Neural cell (in vitro differentiated cells): ENCODE data around the gene TNRC6C.

Experiments used
- EZH2 ChIP-seq: fragments of 200-600, 300-800 bp; shearing (Covaris generic), sonication (generic); IDR thresholded peaks from 2 replicates; pipeline ENCODE4 v1.6.1; 2014; ENCODE audit warnings: antibody characterized with exemption, low read length, borderline replicate concordance, mild to moderate bottlenecking; ENCODE audit not compliant: insufficient read depth, poor library complexity, severe bottlenecking
- TF ChIP-seq, protein P1 (sequence below): fragments of 450-650 bp; IDR thresholded peaks from 2 replicates; pipeline ENCODE4 v1.5.1; 2014; ENCODE audit warnings: antibody characterized with exemption, mild to moderate bottlenecking, moderate library complexity; ENCODE audit not compliant: poor library complexity, severe bottlenecking

DNA sequence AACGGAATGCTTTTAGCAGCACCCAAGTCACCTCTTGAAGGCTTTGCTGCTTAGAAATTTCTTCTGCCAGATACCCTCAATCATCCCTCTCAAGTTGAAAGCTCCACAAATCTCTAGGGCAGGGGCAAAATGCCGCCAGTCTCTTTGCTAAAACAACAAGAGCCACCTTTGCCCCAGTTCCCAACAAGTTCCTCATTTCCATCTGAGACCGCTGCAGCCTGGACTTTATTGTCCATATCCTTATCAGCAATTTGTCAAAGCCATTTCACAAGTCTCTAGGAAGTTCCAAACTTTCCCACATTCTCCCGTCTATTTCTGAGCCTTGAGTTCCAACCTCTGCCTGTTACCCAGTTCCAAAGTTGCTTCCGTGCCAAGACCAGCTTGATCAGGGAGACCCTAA lies 142.6 kb downstream of the TNRC6C start:
- TF ChIP-seq, protein P1, sequence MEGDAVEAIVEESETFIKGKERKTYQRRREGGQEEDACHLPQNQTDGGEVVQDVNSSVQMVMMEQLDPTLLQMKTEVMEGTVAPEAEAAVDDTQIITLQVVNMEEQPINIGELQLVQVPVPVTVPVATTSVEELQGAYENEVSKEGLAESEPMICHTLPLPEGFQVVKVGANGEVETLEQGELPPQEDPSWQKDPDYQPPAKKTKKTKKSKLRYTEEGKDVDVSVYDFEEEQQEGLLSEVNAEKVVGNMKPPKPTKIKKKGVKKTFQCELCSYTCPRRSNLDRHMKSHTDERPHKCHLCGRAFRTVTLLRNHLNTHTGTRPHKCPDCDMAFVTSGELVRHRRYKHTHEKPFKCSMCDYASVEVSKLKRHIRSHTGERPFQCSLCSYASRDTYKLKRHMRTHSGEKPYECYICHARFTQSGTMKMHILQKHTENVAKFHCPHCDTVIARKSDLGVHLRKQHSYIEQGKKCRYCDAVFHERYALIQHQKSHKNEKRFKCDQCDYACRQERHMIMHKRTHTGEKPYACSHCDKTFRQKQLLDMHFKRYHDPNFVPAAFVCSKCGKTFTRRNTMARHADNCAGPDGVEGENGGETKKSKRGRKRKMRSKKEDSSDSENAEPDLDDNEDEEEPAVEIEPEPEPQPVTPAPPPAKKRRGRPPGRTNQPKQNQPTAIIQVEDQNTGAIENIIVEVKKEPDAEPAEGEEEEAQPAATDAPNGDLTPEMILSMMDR, result no peak
- TF ChIP-seq EZH2, result no peak
